Measurements from ENCODE around the gene PARK7.

The PARK7 gene

DNA sequence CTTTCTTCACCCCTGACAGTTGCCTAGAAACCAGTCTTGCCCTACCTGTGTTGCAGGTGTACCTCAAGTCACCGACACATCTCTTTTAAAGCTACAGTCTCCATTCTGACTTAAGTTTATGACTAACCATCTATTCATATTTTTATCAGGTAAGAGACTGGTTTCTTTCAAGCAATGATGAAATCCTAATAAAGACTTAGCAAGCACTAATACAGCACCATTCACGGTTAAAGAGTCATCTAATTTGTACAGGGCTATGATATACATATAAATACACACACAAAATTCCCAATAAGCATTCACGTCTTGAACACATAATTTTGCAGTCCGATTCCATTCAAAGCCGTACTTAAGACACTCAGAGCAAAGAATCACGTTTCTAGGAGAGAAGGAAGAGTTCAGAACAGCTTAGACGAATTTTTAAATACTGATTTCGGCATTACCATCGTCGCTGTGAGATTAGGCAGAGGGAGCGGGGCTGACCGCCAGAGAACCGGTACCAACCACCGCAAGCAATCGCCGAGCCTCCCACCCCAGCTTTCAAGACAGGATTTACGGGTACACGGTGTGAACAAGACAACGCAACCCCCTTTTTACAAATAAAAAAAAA, 63.7 kb downstream of the PARK7 start:
- Histone ChIP-seq H3K36me3 (ENCODE audit: low read depth) (peaks cover 54% of the 10 kb centered on the region), H3K4me1 (ENCODE audit: insufficient read depth, poor library complexity, severe bottlenecking) (peaks cover 40% of the 10 kb centered on the region), H3K4me3 (ENCODE audit: severe bottlenecking) (peak overlapping the region; percentile 91), H3K9me3 (ENCODE audit: severe bottlenecking) (no peaks in the 10 kb centered on the region), H3K27ac (ENCODE audit: poor library complexity, severe bottlenecking) (peak overlapping the region; percentile 99), H3K27me3 (ENCODE audit: insufficient read depth, poor library complexity, severe bottlenecking) (no peaks in the 10 kb centered on the region)
- DNase-seq (ENCODE audit: low spot score) (no peak), ATAC-seq (ENCODE audit: low read depth) (no peak; the same call in 2 of the 3 replicates)
- TF ChIP-seq, protein P1, sequence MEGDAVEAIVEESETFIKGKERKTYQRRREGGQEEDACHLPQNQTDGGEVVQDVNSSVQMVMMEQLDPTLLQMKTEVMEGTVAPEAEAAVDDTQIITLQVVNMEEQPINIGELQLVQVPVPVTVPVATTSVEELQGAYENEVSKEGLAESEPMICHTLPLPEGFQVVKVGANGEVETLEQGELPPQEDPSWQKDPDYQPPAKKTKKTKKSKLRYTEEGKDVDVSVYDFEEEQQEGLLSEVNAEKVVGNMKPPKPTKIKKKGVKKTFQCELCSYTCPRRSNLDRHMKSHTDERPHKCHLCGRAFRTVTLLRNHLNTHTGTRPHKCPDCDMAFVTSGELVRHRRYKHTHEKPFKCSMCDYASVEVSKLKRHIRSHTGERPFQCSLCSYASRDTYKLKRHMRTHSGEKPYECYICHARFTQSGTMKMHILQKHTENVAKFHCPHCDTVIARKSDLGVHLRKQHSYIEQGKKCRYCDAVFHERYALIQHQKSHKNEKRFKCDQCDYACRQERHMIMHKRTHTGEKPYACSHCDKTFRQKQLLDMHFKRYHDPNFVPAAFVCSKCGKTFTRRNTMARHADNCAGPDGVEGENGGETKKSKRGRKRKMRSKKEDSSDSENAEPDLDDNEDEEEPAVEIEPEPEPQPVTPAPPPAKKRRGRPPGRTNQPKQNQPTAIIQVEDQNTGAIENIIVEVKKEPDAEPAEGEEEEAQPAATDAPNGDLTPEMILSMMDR (IDR thresholded peaks at IDR 0.05; ENCODE audit: poor library complexity, severe bottlenecking), result no peak

DNA sequence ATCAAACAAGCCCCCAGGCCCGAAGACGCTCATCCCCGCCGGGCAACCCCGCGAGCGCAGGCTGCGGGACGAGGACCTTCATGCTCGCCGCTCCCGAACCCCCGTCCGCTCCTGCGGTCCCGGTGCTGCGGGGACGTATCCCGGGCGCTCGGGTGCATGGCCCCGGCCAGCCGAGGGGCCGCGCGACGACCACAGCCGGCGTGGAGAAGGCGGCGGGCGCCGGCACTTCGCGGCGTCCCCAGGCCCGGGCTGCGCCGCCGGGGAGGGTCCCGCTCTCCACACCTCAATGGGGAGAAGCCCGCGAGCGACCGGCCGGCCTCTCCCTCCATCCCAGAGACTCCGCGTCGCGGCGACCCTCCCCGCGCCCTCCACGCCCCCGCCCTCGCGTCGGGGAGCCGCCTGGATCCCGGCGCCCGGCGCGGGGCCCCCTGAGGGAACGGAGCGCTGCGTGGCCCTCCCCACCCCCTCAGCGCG, 64.2 kb downstream of the PARK7 start:
- Histone ChIP-seq H3K36me3 (ENCODE audit: low read depth) (peaks cover 49% of the 10 kb centered on the region), H3K4me1 (ENCODE audit: insufficient read depth, poor library complexity, severe bottlenecking) (peaks cover 34% of the 10 kb centered on the region), H3K4me3 (ENCODE audit: severe bottlenecking) (peak overlapping the region; percentile 91), H3K27ac (ENCODE audit: poor library complexity, severe bottlenecking) (peak overlapping the region; percentile 99), H3K27me3 (ENCODE audit: insufficient read depth, poor library complexity, severe bottlenecking) (no peaks in the 10 kb centered on the region), H3K9me3 (ENCODE audit: severe bottlenecking) (no peaks in the 10 kb centered on the region)
- DNase-seq (ENCODE audit: low spot score), result no peak
- ATAC-seq (ENCODE audit: low read depth), result no peak
- TF ChIP-seq, protein P1 (IDR thresholded peaks at IDR 0.05; ENCODE audit: poor library complexity, severe bottlenecking), result no peak

DNA sequence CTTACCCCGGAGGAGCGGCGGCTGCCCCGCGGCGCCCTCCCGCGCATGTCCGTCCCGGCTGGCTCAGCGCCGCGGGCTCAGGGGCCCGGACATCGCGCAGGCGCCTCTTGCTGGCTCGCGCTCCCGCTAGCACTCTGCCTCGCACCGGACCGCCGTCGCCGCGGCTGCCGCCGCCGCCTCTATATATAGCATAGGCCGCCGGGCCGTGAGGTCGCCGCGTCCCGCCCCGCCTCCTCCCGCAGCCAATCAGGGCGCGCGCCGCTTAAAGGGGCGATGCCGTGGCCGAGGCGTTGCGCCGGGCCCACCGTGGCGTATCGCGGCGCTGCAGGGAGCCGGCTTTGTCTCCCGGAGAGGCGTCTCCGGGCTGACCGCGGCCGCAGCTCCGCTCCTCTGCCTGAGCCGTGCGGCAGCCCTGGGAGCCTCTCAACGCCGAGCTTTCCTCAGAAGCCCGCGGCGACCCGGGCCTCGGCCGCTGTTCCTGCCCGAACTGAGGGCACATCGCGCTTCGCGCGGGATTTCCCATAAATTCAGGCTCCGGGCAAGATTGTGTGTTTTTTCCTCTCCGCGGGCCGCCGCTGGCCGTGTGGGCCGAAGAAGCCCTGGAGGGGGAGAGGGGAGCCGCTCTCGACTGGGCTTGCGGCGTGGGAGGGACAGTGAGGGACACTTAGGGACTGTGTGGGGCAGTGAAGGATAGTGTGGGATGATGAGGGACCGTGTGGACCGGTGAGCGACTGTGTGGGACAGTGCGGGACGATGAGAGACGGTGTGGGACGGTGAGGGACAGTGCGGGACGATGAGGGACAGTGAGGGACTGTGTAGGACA, 64.9 kb downstream of the PARK7 start, which contains the start of gene ERRFI1:
TSS of gene ERRFI1 (minus strand) at position 157 of the 823 bp plus-strand sequence. CDS start 10,690 bp downstream, outside the sequence.
- Histone ChIP-seq H3K9me3 (ENCODE audit: severe bottlenecking) (no peaks in the 10 kb centered on the region), H3K27ac (ENCODE audit: poor library complexity, severe bottlenecking) (peak within 1 kb of the TSS; percentile 99), H3K4me3 (ENCODE audit: severe bottlenecking) (peak within 1 kb of the TSS; percentile 91), H3K36me3 (ENCODE audit: low read depth) (peaks cover 42% of the 10 kb centered on the region), H3K4me1 (ENCODE audit: insufficient read depth, poor library complexity, severe bottlenecking) (peaks cover 31% of the 10 kb centered on the region), H3K27me3 (ENCODE audit: insufficient read depth, poor library complexity, severe bottlenecking) (no peaks in the 10 kb centered on the region)
- DNase-seq (ENCODE audit: low spot score) (peak; percentile 87), ATAC-seq (ENCODE audit: low read depth) (peak; percentile 60)
- TF ChIP-seq, protein P1 (IDR thresholded peaks at IDR 0.05; ENCODE audit: poor library complexity, severe bottlenecking), result no peak

DNA sequence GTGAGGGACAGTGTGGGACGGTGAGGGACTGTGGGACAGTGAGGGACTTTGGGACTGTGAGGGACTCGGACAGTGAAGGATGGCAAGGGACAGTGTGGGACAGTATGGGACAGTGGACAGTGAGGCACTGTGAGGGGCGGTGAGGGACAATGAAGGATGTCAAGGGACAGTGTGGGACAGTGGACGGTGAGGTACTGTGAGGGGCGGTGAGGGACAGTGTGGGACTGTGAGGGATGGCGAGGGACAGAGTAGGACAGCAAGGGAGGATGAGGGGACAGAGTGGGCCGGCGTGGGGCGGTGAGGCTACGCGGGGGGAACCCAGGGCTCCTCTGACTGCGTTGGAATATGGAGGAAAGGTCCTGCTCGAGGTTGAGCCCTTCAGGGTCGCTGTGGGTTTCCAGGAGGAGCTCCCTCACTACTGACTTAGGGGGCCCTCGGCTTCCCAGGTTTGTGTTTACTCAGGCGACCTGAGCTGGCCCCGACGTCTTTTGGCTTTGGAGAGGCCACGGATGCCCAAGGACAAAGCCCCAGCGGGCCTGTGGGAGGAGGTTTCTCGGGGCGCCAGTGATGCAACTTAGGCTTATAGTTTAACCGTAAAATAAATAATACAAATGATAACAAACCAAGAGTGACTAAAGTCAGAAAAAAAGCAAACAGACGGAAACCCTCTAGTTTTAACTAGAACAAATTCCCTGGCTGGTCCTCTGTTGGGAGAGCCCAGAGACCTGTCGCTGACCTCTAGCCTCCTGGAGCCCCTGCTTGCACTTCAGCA, 65.7 kb downstream of the PARK7 start:
- TF ChIP-seq, protein P1 (IDR thresholded peaks at IDR 0.05; ENCODE audit: poor library complexity, severe bottlenecking), result no peak
- ATAC-seq (ENCODE audit: low read depth) (peak; percentile 1; the same call in 1 of the 3 replicates), DNase-seq (ENCODE audit: low spot score) (no peak)
- H3K9me3 ChIP-seq (ENCODE audit: severe bottlenecking), result no peaks in the 10 kb centered on the region
- no peaks in the 10 kb centered on the region for H3K27me3 ChIP-seq (ENCODE audit: insufficient read depth, poor library complexity, severe bottlenecking)
- peaks cover 26% of the 10 kb centered on the region for H3K4me1 ChIP-seq (ENCODE audit: insufficient read depth, poor library complexity, severe bottlenecking)
- H3K27ac ChIP-seq (ENCODE audit: poor library complexity, severe bottlenecking), result peak overlapping the region; percentile 99
- H3K4me3 ChIP-seq (ENCODE audit: severe bottlenecking), result peak overlapping the region; percentile 91
- H3K36me3 ChIP-seq (ENCODE audit: low read depth), result peaks cover 34% of the 10 kb centered on the region
